ENCODE measurements around the gene ACSS2. TPM values are rescaled to one million over a fixed set of nuclear protein-coding genes. Genes with fewer than 3 reads are reported as not detected.
"Not testable (repeated sequence)": the region's sequence is repeated elsewhere in the genome, so short reads cannot be mapped to it uniquely, and the experiment has no call there.

ACSS2 gene
- polyA plus RNA-seq, 4 donors, result 38.4 to 44.5 (median 40.4) TPM

DNA sequence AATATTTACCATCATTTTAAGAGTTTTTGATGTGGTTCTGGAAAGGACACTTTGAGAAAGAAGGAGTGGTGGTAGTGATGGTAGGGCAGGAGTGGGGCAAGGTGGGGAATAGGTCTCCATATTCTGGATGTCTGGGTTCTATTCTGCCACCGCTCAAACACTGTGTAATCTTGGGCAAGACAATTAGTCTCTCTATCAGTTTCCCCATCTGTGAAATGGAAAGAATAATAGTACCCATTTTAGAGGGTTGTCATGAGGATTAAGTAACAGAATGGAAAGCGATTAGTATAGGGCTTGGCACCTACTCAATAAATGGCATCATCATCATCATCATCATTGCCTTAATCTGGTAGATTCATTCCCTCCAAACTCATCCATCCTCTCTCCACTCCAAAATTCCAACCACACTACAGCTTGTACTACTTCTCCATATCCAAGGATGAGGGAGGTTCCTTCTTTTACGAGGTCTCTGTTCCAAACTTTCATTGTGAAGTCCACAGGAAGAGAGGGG is 2.8 kb upstream of the ACSS2 start:
- no peak for DNase-seq (ENCODE audit: low read depth in 4 of 4, low spot score in 3 of 4)

DNA sequence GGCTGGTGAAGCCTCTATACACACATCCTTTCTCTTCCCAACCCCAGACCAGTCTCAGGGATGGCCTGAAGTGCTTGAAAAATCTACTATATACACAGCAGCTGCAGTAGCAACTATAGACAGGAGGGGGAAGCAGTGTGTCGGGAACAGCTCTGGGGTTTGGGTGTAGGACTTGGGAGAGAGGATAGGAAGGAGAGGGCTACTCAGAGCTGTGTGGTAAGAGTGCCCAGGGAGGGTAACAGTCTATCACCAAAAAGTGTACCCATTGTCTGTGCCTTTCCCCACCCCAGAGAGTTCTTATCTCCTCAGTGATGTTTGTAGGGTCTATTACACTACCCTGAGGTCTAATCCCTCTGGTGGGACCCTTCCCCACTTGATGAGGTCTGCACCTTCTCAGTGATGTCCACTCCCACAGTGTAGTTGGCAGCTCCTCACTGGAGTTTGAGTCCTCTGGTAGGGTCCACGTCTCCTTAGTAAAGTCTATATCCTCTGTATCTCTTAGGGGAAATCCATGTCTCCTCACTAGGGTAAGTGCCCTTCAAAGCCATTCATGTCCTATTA is 2.2 kb upstream of the ACSS2 start:
- peak; percentile 48 to 63 (median 56) for DNase-seq (ENCODE audit: low read depth in 4 of 4, low spot score in 3 of 4)

- DNase-seq (ENCODE audit: low read depth in 4 of 4, low spot score in 3 of 4), result no peak
Observed at GRCh38 chr20:34875642-34876405, 588 bp upstream of the ACSS2 start.

DNA sequence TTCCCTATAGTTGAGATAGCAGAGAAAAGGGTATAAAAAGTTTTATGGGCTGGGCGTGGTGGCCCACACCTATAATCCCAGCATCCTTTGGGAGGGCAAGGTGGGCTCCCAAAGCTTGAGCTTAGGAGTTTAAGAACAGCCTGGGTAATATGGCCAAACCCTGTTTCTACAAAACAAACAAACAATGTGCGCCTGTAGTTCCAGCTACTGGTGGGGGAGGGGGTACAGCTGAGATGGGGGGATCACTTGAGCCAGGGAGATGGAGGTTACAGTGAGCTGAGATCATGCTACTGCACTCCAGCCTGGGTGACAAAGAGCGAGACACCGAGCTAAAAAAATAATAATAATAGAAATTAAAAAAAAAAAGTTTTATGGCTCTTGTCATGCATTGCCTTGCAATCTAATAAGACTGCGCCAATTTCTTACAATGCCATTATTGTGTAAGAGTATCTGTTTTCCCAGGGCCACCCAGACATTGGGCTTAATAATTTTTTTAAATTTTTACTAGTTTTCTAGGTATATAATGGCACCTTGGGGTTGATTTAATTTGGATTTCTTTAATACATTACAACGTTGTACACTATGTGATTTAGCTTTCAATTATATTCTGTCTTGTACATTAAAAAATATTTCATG is 3.9 kb downstream of the ACSS2 start:
- no peak for DNase-seq (ENCODE audit: low read depth in 4 of 4, low spot score in 3 of 4)

DNA sequence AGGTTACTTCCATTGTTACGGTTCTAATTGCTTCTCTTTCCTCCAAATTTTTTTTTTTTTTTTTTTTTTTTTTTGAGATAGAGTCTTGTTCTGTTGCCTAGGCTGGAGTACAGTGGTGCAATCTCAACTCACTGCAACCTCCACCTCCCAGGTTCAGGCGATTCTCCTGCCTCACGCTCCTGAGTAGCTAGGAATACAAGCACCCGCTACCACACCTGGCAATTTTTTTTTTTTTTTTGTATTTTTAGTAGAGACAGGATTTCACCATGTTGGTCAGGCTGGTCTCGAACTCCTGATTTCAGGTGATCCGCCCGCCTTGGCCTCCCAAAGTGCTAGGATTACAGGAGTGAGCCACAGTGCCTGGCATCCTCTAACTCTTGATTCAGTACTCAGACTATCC is 4.6 kb downstream of the ACSS2 start:
- DNase-seq (ENCODE audit: low read depth in 4 of 4, low spot score in 3 of 4), result not testable (repeated sequence)

DNA sequence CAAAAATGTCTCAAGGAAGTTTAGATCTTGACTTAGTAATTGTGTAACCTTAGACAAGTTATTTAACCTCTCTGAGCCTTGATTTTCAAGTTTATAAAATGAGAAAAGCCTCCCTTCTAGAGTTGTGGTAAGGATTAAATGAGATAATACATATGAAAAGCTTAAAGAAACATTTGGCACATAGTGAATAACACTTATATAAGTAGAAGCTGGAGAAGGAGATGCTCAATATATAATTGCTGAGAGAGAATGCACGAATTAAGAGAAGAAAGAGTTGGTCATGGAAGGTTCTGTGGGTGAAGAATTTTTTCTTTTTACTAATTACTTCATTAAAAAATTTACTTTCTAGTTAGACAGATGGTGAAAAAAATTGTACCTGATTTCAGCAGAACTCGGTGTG is 5.3 kb downstream of the ACSS2 start:
- no peak for DNase-seq (ENCODE audit: low read depth in 4 of 4, low spot score in 3 of 4)

DNA sequence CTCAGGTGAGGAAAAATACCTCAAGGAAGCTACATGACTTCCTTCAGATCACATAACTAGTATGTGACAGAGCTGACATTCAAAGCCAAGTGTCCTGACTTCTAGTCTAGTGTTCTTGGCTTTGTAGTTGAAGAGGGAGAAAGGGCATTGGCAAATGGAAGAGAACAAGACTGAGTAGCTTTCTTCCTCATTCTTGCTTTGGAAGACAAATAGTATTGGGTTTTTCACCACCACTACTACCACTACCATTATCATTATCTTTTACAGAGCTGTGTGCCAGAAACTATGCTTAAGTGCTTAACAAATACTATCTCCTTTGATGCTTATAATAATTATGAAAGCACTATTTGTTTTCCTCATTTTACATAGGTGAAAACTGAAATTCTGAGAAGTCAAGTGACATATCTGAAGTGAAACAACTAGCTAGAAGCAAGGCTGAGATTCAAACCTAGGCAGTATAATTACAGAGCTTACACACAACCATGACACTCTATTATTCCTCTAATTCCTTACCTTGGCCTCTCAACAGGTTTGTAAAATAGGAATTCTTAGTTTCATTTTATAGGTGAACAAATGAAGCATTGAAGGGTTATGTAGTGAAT is 6.8 kb downstream of the ACSS2 start:
- DNase-seq (ENCODE audit: low read depth in 4 of 4, low spot score in 3 of 4), result no peak

DNA sequence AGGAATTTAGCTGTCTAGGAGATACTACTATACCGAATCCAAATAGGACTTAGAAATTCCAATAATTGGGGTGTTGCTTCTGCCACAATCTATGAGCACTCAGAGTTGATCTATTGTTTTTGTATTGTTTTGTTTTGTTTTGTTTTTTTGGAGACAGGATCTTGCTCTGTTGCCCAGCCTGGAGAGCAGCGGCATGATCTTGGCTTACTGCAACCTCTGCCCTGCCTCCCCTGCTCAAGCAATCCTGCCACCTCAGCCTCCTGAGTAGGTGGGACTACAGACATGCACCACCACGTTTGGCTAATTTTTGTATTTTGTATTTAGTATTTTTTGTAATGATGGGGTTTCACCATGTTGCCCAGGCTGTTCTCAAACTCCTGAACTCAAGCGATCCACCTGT is 7.4 kb downstream of the ACSS2 start:
- DNase-seq (ENCODE audit: low read depth in 4 of 4, low spot score in 3 of 4), result no peak

GRCh38 chr20:34884260-34884659 is 7.8 kb downstream of the ACSS2 start:
- DNase-seq (ENCODE audit: low read depth in 4 of 4, low spot score in 3 of 4), result no peak

- DNase-seq (ENCODE audit: low read depth in 4 of 4, low spot score in 3 of 4), result no peak
Observed at GRCh38 chr20:34886122-34886521, 9.7 kb downstream of the ACSS2 start.

DNA sequence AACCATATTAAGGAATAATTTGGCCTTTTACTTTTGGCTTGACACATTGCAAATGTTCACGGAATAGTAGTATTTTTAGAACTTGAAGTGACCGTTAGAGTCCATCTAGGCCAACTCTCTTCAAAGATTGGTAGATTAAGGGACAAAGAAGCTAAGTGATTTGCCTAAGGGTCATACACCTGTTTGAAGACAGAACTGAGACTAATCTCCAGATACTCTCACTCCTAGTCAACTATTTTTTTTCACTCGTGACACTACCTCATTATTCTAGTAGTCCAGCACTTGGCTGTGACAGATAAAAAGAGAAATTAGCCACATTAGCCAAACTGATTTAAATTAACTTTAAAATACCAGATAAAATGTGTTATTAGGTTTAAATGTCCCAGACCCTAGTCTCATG is 10.6 kb downstream of the ACSS2 start:
- DNase-seq (ENCODE audit: low read depth in 4 of 4, low spot score in 3 of 4), result no peak

- DNase-seq (ENCODE audit: low read depth in 4 of 4, low spot score in 3 of 4), result no peak
Observed at GRCh38 chr20:34888468-34888867, 12.1 kb downstream of the ACSS2 start.

GRCh38 chr20:34891166-34892062 is 15.0 kb downstream of the ACSS2 start:
- no peak for DNase-seq (ENCODE audit: low read depth in 4 of 4, low spot score in 3 of 4)

DNA sequence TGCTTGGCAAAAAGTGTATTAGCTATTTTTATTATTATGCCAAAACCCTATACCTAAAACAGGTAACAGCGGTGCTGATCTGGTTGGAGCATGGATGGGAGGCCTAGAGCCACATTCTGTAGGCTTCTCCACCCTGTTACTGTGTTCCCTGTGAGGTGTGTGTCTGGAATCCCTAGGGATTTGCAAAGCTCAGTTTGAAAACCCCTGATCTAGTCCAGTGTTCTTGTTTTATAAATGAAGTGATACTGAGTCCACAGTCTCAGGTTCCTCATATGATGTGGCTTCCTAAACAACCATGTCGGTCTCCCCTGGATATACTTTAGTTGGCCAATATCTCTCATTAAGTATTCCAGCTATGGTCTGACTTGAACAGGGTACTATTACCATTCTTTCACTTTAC is 16.3 kb downstream of the ACSS2 start:
- no peak for DNase-seq (ENCODE audit: low read depth in 4 of 4, low spot score in 3 of 4)

DNA sequence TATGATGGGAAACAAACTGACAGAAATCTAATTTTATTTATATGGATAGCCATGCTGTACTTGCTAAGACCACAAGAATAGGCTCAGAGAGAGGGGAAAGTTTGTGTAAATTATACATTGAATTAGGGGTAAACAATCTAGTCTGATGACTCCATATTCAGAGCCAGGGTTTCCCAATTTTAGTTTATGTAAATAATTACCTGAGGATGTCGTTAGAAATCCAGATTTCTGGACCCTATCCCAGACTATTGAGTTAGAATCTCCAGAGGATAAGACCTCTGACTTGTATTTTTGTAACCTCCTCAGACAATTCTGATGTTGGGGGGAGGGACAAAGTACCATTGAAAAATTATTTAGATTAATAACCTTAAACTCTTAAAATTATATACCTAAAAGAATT is 18.3 kb downstream of the ACSS2 start:
- DNase-seq (ENCODE audit: low read depth in 4 of 4, low spot score in 3 of 4), result no peak

DNA sequence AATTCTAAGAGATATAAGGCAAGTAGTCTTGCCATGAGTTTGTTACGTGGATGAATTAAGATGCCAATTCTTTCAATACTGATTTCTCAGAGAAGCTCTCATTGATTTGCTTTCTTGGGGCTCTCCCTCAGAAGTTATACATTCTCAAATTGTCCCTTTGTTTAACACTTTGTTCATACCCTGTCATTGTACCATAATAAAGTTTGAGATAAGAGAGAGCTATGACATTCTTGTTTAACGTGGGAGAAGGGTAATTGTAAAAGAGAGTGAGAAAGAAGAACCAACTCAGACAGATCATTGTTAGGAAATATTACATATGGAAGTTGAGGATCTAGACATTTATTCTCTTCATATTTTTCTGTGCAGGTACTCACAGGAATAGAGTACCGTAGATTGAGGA is 19.1 kb downstream of the ACSS2 start:
- DNase-seq (ENCODE audit: low read depth in 4 of 4, low spot score in 3 of 4), result no peak

DNA sequence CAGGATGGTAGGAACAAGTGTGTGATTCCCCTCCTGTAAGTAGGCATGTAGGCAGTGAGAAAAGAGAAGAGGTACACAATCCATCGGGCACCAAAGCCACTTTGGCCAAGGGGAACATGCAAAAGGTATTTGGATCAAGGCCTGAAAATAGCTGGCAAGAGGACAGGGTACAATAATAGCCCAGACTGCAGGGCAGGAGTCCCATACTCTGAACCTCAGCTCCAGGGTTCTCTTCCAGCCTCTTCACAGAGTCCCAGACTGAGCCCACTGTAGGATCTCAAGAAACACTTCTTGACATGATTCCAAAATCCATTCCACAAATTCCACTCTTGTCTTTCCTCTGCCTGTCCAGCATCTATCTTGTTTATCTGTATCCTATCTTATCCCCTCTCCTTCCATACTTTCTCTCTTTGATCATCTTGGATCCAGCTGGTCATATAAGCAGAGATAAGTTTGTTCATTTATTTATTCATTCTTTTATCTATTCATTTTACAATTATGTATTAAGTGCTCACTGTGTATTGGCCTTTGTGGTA is 19.7 kb downstream of the ACSS2 start:
- DNase-seq (ENCODE audit: low read depth in 4 of 4, low spot score in 3 of 4), result no peak

DNA sequence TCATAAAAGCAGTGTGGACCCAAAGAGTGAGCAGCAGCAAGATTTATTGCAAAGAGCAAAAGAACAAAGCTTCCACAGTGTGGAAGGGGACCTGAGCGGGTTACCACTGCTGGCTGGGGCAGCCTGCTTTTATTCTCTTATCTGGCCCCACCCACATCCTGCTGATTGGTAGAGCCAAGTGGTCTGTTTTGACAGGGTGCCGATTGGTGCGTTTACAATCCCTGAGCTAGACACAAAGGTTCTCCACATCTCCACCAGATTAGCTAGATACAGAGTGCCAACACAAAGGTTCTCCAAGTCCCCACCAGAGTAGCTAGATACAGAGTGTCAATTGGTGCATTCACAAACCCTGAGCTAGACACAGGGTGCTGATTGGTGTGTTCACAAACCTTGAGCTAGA is 21.7 kb downstream of the ACSS2 start:
- DNase-seq (ENCODE audit: low read depth in 4 of 4, low spot score in 3 of 4), result not testable (repeated sequence)

- DNase-seq (ENCODE audit: low read depth in 4 of 4, low spot score in 3 of 4), result not testable (repeated sequence)
Observed at GRCh38 chr20:34898731-34899130, 22.3 kb downstream of the ACSS2 start.

- no peak for DNase-seq (ENCODE audit: low read depth in 4 of 4, low spot score in 3 of 4)
Observed at GRCh38 chr20:34904202-34904621, 27.8 kb downstream of the ACSS2 start.

Data from right renal pelvis (tissue), 4 donors.